Endothelial cell (in vitro differentiated cells): ENCODE data around the gene UBASH3A. TPM values are rescaled to one million over a fixed set of nuclear protein-coding genes. Genes with fewer than 3 reads are reported as not detected.

Experiments used
- DNase-seq: peaks from one replicate; pipeline ENCODE4 v3.0.0; 2021; ENCODE audit warnings: low spot score
- H3K27ac Mint-ChIP-seq: one replicate; pipeline ENCODE4 v1.8.0; 2021; ENCODE audit warnings: mixed read lengths, inconsistent platforms; ENCODE audit not compliant: unreplicated experiment
- H3K27me3 Mint-ChIP-seq: one replicate; pipeline ENCODE4 v1.8.0; 2021; ENCODE audit warnings: mild to moderate bottlenecking, moderate library complexity, mixed read lengths, inconsistent platforms; ENCODE audit not compliant: unreplicated experiment
- H3K36me3 Mint-ChIP-seq: one replicate; pipeline ENCODE4 v1.8.0; 2021; ENCODE audit warnings: mild to moderate bottlenecking, low read depth, mixed read lengths, inconsistent platforms; ENCODE audit not compliant: unreplicated experiment
- H3K4me1 Mint-ChIP-seq: one replicate; pipeline ENCODE4 v1.8.0; 2021; ENCODE audit warnings: mild to moderate bottlenecking, mixed read lengths, inconsistent platforms; ENCODE audit not compliant: unreplicated experiment
- H3K4me3 Mint-ChIP-seq: one replicate; pipeline ENCODE4 v1.8.0; 2021; ENCODE audit warnings: mild to moderate bottlenecking, mixed read lengths, inconsistent platforms; ENCODE audit not compliant: unreplicated experiment
- H3K9me3 Mint-ChIP-seq: one replicate; pipeline ENCODE4 v1.8.0; 2021; ENCODE audit warnings: mixed read lengths, inconsistent platforms; ENCODE audit not compliant: unreplicated experiment
- total RNA-seq: library from RNA; stranded (reverse); fragmentation: NEBNext Ultra II Directional; extraction: Animal tissue kit (Norgen Biotek cat#: 25700); gene quantifications from one replicate; pipeline ENCODE4 v1.2.1, GENCODE V29; 2021; ENCODE audit not compliant: unreplicated experiment
- TF ChIP-seq, protein P1 (sequence below): fragments of 200-600 bp; sonication (generic); IDR thresholded peaks from one replicate; pipeline ENCODE4 v1.5.0; 2021; ENCODE audit warnings: antibody characterized with exemption; ENCODE audit not compliant: unreplicated experiment

UBASH3A gene
- total RNA-seq, 1 donor from 2014 or later = not detected

DNA sequence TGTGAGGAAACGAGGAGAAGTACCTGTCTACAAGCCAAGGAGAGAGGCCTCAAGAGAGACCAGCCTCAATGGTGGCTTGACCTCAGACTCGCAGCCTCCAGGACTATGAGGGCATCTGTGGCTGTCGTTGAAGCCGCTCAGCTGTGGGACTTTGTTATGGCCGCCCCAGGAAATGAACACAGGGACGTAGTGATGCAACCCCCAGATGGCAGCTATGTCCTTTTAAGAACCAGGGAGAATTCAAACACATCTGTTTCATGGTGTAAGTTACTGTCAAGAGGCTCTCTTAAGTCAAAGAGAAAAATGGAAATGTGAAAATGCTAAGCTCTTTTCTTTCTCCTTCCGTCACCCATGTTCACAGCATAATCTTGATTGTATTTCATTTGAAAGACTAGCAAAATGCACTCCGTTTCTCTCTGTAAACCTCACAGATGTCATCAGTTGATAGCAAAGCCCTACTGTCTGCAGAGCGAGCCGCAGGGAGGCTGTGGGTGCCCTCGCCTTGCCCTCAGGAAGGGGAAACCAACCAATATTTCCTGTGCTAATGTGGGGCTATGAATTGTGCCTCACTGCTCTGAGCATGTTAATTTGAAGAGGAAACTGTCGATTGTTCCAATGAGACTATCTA lies 21.3 kb downstream of the UBASH3A start:
- no peaks in the 10 kb centered on the region for H3K9me3 Mint-ChIP-seq
- H3K27ac Mint-ChIP-seq = no peak overlapping the region
- no peak for DNase-seq
- TF ChIP-seq, protein P1, sequence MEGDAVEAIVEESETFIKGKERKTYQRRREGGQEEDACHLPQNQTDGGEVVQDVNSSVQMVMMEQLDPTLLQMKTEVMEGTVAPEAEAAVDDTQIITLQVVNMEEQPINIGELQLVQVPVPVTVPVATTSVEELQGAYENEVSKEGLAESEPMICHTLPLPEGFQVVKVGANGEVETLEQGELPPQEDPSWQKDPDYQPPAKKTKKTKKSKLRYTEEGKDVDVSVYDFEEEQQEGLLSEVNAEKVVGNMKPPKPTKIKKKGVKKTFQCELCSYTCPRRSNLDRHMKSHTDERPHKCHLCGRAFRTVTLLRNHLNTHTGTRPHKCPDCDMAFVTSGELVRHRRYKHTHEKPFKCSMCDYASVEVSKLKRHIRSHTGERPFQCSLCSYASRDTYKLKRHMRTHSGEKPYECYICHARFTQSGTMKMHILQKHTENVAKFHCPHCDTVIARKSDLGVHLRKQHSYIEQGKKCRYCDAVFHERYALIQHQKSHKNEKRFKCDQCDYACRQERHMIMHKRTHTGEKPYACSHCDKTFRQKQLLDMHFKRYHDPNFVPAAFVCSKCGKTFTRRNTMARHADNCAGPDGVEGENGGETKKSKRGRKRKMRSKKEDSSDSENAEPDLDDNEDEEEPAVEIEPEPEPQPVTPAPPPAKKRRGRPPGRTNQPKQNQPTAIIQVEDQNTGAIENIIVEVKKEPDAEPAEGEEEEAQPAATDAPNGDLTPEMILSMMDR = no peak
- no peaks in the 10 kb centered on the region for H3K36me3 Mint-ChIP-seq
- peaks cover 10% of the 10 kb centered on the region for H3K27me3 Mint-ChIP-seq
- peaks cover 16% of the 10 kb centered on the region for H3K4me1 Mint-ChIP-seq
- no peak overlapping the region for H3K4me3 Mint-ChIP-seq

DNA sequence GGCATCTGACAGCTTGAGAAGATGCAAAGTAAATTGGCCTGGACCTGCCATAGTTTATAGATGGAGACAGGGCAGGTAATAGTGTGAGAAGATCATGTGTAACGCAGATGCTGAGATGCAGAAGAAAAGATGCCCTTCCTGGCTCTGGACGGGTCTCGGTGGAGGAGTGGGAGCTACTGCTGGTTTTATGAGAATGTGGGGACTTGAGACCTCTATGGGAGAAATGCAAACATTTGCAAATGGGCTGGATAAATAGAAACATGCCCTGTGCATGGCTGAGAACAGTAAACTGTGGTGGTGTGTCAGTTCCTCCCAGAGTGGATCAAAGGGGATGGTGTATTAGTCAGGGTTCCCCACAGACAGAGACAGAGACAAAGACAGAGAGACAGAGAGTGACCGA lies 21.9 kb downstream of the UBASH3A start:
- H3K4me3 Mint-ChIP-seq = no peak overlapping the region
- H3K27me3 Mint-ChIP-seq = peaks cover 10% of the 10 kb centered on the region
- no peak for DNase-seq

GRCh38 chr21:42426424-42426823 lies 22.7 kb downstream of the UBASH3A start:
- H3K36me3 Mint-ChIP-seq = no peaks in the 10 kb centered on the region
- peaks cover 10% of the 10 kb centered on the region for H3K27me3 Mint-ChIP-seq
- H3K4me1 Mint-ChIP-seq = peaks cover 16% of the 10 kb centered on the region
- TF ChIP-seq, protein P1 = no peak
- no peak overlapping the region for H3K4me3 Mint-ChIP-seq
- H3K27ac Mint-ChIP-seq = no peak overlapping the region
- no peaks in the 10 kb centered on the region for H3K9me3 Mint-ChIP-seq
- DNase-seq = no peak

More for the DNA sequence above, 21.9 kb downstream of the UBASH3A start:
- Mint-ChIP-seq H3K4me1 (peaks cover 16% of the 10 kb centered on the region), H3K36me3 (no peaks in the 10 kb centered on the region), H3K9me3 (no peaks in the 10 kb centered on the region), H3K27ac (no peak overlapping the region)
- TF ChIP-seq, protein P1 = no peak

GRCh38 chr21:42426876-42427480 lies 23.3 kb downstream of the UBASH3A start:
- Mint-ChIP-seq H3K4me1 (peaks cover 16% of the 10 kb centered on the region), H3K36me3 (no peaks in the 10 kb centered on the region), H3K9me3 (no peaks in the 10 kb centered on the region), H3K4me3 (no peak overlapping the region), H3K27ac (no peak overlapping the region), H3K27me3 (peaks cover 10% of the 10 kb centered on the region)
- no peak for DNase-seq
- TF ChIP-seq, protein P1 = no peak

- peaks cover 10% of the 10 kb centered on the region for H3K27me3 Mint-ChIP-seq
- peaks cover 16% of the 10 kb centered on the region for H3K4me1 Mint-ChIP-seq
- no peaks in the 10 kb centered on the region for H3K9me3 Mint-ChIP-seq
- H3K4me3 Mint-ChIP-seq = no peak overlapping the region
- H3K27ac Mint-ChIP-seq = no peak overlapping the region
- H3K36me3 Mint-ChIP-seq = no peaks in the 10 kb centered on the region
- TF ChIP-seq, protein P1 = no peak
- DNase-seq = no peak
These were observed 24.2 kb downstream of the UBASH3A start for GRCh38 chr21:42427809-42428419.
